Parathyroid adenoma (tissue), 2 donors: ENCODE measurements around the gene GOLGA6A.

Experiments used
- H2AFZ ChIP-seq: fragments of 300-600 bp; sonication (generic); one replicate; pipeline ENCODE4 v1.7.0; 2017; ENCODE audit warnings: antibody characterized with exemption, mild to moderate bottlenecking
- H3K27ac ChIP-seq: fragments of 300-600 bp; sonication (generic); one replicate; pipeline ENCODE4 v1.7.0; 2017
- H3K27me3 ChIP-seq: fragments of 300-600 bp; sonication (generic); one replicate; pipeline ENCODE4 v1.7.0; 2017; ENCODE audit warnings: low read length; ENCODE audit not compliant: control insufficient read depth, insufficient read depth
- H3K36me3 ChIP-seq: fragments of 300-600 bp; sonication (generic); one replicate; pipeline ENCODE4 v1.7.0; 2017; ENCODE audit warnings: low read length; ENCODE audit not compliant: control insufficient read depth, insufficient read depth
- H3K4me1 ChIP-seq: fragments of 300-600 bp; sonication (generic); one replicate; pipeline ENCODE4 v1.7.0; 2017; ENCODE audit warnings: control low read depth
- H3K4me2 ChIP-seq: fragments of 300-600 bp; sonication (generic); one replicate; pipeline ENCODE4 v1.7.0; 2017; ENCODE audit warnings: low read length
- H3K4me3 ChIP-seq: fragments of 300-600 bp; sonication (generic); one replicate; pipeline ENCODE4 v1.7.0; 2017; ENCODE audit warnings: low read depth, low read length
- H3K79me2 ChIP-seq: fragments of 300-600 bp; sonication (generic); one replicate; pipeline ENCODE4 v1.7.0; 2017; ENCODE audit warnings: control low read depth
- H3K9ac ChIP-seq: fragments of 300-600 bp; sonication (generic); one replicate; pipeline ENCODE4 v1.7.0; 2017; ENCODE audit warnings: mild to moderate bottlenecking
- H3K9me3 ChIP-seq: fragments of 300-600 bp; sonication (generic); one replicate; pipeline ENCODE4 v1.7.0; 2017; ENCODE audit warnings: low read length; ENCODE audit not compliant: control insufficient read depth
- TF ChIP-seq, protein P1 (sequence below): fragments of 300-600 bp; sonication (generic); IDR thresholded peaks from one replicate; pipeline ENCODE4 v1.7.0; 2017; ENCODE audit warnings: antibody characterized with exemption, mild to moderate bottlenecking
- donor health status: primary hyperparathyroidism.

Gene GOLGA6A

GRCh38 chr15:74035121-74036017 is 47.0 kb downstream of the GOLGA6A start:
- Histone ChIP-seq H3K36me3 (no peaks in the 10 kb centered on the region), H3K79me2 (no peaks in the 10 kb centered on the region), H3K4me2 (no peak overlapping the region), H3K4me1 (no peaks in the 10 kb centered on the region), H3K27ac (no peak overlapping the region), H3K4me3 (no peak overlapping the region), H2AFZ (no peak overlapping the region), H3K27me3 (no peaks in the 10 kb centered on the region), H3K9me3 (no peaks in the 10 kb centered on the region), H3K9ac (no peak overlapping the region)
- TF ChIP-seq, protein P1, sequence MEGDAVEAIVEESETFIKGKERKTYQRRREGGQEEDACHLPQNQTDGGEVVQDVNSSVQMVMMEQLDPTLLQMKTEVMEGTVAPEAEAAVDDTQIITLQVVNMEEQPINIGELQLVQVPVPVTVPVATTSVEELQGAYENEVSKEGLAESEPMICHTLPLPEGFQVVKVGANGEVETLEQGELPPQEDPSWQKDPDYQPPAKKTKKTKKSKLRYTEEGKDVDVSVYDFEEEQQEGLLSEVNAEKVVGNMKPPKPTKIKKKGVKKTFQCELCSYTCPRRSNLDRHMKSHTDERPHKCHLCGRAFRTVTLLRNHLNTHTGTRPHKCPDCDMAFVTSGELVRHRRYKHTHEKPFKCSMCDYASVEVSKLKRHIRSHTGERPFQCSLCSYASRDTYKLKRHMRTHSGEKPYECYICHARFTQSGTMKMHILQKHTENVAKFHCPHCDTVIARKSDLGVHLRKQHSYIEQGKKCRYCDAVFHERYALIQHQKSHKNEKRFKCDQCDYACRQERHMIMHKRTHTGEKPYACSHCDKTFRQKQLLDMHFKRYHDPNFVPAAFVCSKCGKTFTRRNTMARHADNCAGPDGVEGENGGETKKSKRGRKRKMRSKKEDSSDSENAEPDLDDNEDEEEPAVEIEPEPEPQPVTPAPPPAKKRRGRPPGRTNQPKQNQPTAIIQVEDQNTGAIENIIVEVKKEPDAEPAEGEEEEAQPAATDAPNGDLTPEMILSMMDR = no peak

DNA sequence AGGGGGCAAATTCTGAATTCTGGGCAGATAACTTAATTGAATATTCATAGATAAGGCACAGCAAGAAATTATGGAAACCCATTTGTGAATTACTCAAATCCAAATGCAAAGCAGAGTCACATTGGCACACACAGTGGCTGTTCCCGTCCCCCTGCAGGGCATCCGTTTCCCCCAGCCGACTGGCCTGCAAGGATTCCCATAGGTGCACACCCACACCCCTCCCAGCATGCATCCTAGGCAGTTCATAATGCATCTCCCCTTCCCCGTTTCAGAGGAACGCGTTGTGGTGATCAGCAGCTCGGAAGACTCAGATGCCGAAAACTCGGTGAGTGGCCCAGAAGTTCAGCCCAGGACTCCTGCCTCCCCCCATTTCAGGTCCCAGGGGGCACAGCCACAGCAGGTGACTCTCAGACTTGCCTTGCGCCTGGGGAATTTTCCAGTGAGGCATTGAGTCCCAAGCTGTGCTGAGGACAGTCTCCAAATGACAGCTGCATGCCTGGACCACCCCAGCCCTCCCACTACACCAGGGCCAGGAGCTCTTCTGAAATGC is 48.1 kb downstream of the GOLGA6A start:
- no peaks in the 10 kb centered on the region for H3K36me3 ChIP-seq
- TF ChIP-seq, protein P1 = no peak
- no peak overlapping the region for H2AFZ ChIP-seq

GRCh38 chr15:74032606-74033561 is 49.5 kb downstream of the GOLGA6A start:
- TF ChIP-seq, protein P1 = no peak
- H3K4me3 ChIP-seq = no peak overlapping the region
- no peak overlapping the region for H3K9ac ChIP-seq
- no peaks in the 10 kb centered on the region for H3K36me3 ChIP-seq
- no peak overlapping the region for H3K4me2 ChIP-seq
- no peaks in the 10 kb centered on the region for H3K79me2 ChIP-seq
- H3K9me3 ChIP-seq = no peaks in the 10 kb centered on the region
- H2AFZ ChIP-seq = no peak overlapping the region
- H3K27ac ChIP-seq = no peak overlapping the region
- no peaks in the 10 kb centered on the region for H3K4me1 ChIP-seq
- no peaks in the 10 kb centered on the region for H3K27me3 ChIP-seq

More for the DNA sequence above, 48.1 kb downstream of the GOLGA6A start:
- Histone ChIP-seq H3K27ac (no peak overlapping the region), H3K4me3 (no peak overlapping the region), H3K4me2 (no peak overlapping the region), H3K27me3 (no peaks in the 10 kb centered on the region), H3K9me3 (no peaks in the 10 kb centered on the region), H3K9ac (no peak overlapping the region), H3K79me2 (no peaks in the 10 kb centered on the region), H3K4me1 (no peaks in the 10 kb centered on the region)

DNA sequence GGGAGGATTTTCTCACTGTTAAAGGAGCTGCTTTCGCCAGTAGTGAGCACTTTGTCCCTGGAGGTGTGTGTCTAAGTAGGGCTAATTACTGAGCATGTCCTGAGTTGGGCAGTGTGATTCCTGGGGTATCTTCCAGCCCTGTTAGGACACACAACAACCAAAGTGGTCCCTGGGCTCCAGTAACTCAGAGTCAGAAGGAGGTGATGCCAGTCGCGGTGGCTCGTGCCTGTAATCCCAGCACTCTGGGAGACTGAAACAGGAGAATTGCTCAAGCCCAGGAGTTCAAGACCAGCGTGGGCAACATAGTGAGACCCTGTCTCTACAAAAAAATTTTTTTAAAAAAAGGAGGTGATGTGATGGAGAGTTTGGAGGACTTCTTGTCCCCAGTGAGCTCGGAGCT is 50.3 kb downstream of the GOLGA6A start:
- no peaks in the 10 kb centered on the region for H3K36me3 ChIP-seq

More for the DNA sequence above, 50.3 kb downstream of the GOLGA6A start:
- Histone ChIP-seq H3K4me2 (no peak overlapping the region), H3K4me1 (no peaks in the 10 kb centered on the region), H3K9ac (no peak overlapping the region), H3K27ac (no peak overlapping the region), H3K4me3 (no peak overlapping the region), H2AFZ (no peak overlapping the region), H3K27me3 (no peaks in the 10 kb centered on the region), H3K9me3 (no peaks in the 10 kb centered on the region), H3K79me2 (no peaks in the 10 kb centered on the region)
- TF ChIP-seq, protein P1 = no peak
